Endodermal cell (in vitro differentiated cells): Measurements from ENCODE around the gene TMC8. TPM values are rescaled to one million over a fixed set of nuclear protein-coding genes. Genes with fewer than 3 reads are reported as not detected.

Experiments
- DNase-seq: peaks from one replicate; pipeline ENCODE4 v3.0.0-alpha.2; 2017
- H3K27ac ChIP-seq: 2 replicates; pipeline ENCODE4 v1.5.1; 2013; ENCODE audit warnings: mild to moderate bottlenecking, low read depth, low read length, moderate library complexity
- H3K27me3 ChIP-seq: 2 replicates; pipeline ENCODE4 v1.6.1; 2013; ENCODE audit warnings: mild to moderate bottlenecking, low read length, moderate library complexity; ENCODE audit not compliant: insufficient read depth, control insufficient read depth, poor library complexity, severe bottlenecking
- H3K36me3 ChIP-seq: 2 replicates; pipeline ENCODE4 v1.7.0; 2013; ENCODE audit warnings: mild to moderate bottlenecking, low read length, moderate library complexity; ENCODE audit not compliant: control insufficient read depth, insufficient read depth
- H3K4me1 ChIP-seq: one replicate; pipeline ENCODE4 v1.7.0; 2013; ENCODE audit warnings: low read length; ENCODE audit not compliant: control insufficient read depth, insufficient read depth
- H3K4me3 ChIP-seq: 2 replicates; pipeline ENCODE4 v1.5.1; 2013; ENCODE audit warnings: mild to moderate bottlenecking, low read length, moderate library complexity
- H3K9ac ChIP-seq: 2 replicates; pipeline ENCODE4 v1.6.1; 2013; ENCODE audit warnings: mild to moderate bottlenecking, low read length, moderate library complexity; ENCODE audit not compliant: poor library complexity, severe bottlenecking; ENCODE audit errors: extremely low read depth
- H3K9me3 ChIP-seq: 2 replicates; pipeline ENCODE4 v1.6.1; 2013; ENCODE audit warnings: mild to moderate bottlenecking, low read length, moderate library complexity; ENCODE audit not compliant: control insufficient read depth
- H3K27ac Mint-ChIP-seq: 2 replicates; pipeline ENCODE4 v1.8.0; 2020; ENCODE audit warnings: mixed read lengths
- H3K27me3 Mint-ChIP-seq: 2 replicates; pipeline ENCODE4 v1.8.0; 2021; ENCODE audit warnings: mild to moderate bottlenecking, mixed read lengths; ENCODE audit not compliant: insufficient read depth
- H3K36me3 Mint-ChIP-seq: 2 replicates; pipeline ENCODE4 v1.8.0; 2020; ENCODE audit warnings: low read depth, mixed read lengths
- H3K4me1 Mint-ChIP-seq: 2 replicates; pipeline ENCODE4 v1.8.0; 2020; ENCODE audit warnings: mixed read lengths
- H3K4me3 Mint-ChIP-seq: 2 replicates; pipeline ENCODE4 v1.8.0; 2020; ENCODE audit warnings: mild to moderate bottlenecking, moderate library complexity, mixed read lengths
- H3K9me3 Mint-ChIP-seq: 2 replicates; pipeline ENCODE4 v1.8.0; 2020; ENCODE audit warnings: mild to moderate bottlenecking, mixed read lengths
- WGBS, 2 experiments: methylation state at CpG; one replicate each; pipeline versions ENCODE4 v1.1.5 to v1.1.7; 2013; ENCODE audit warnings: missing lambda C conversion rate in 2 of 2, mixed read lengths in 1 of 2; ENCODE audit not compliant: insufficient coverage in 1 of 2, insufficient read length in 1 of 2; 5-methylcytosine and 5-hydroxymethylcytosine counted together
- total RNA-seq, 2 donors: library from RNA; stranded (reverse); fragmentation: NEBNext Ultra II Directional in 1 of 2; extraction: Animal tissue kit (Norgen Biotek cat#: 25700) in 1 of 2; gene quantifications; 2 replicates in 1 of 2; 3 replicates in 1 of 2; pipeline ENCODE4 v1.2.1, GENCODE V29; 2021
- TF ChIP-seq, protein P1 (sequence below): fragments of 200-600 bp; sonication (generic); conservative IDR thresholded peaks from 2 replicates; pipeline ENCODE4 v1.5.0; 2021; ENCODE audit warnings: antibody characterized with exemption, mild to moderate bottlenecking

TMC8 gene
- total RNA-seq, 2 donors from 2014 or later: 0.90 to 3.0 TPM

GRCh38 chr17:78124836-78125137 lies 5.8 kb upstream of the TMC8 start:
- Histone ChIP-seq H3K4me1 (peaks cover 5% of the 10 kb centered on the region), H3K36me3 (peaks cover 18% of the 10 kb centered on the region), H3K27ac (no peak overlapping the region), H3K9me3 (no peaks in the 10 kb centered on the region), H3K9ac (no peak overlapping the region), H3K4me3 (no peak overlapping the region), H3K27me3 (no peaks in the 10 kb centered on the region)
- Mint-ChIP-seq H3K9me3 (no peaks in the 10 kb centered on the region), H3K4me1 (peaks cover 8% of the 10 kb centered on the region), H3K36me3 (peaks cover 26% of the 10 kb centered on the region), H3K27me3 (no peaks in the 10 kb centered on the region), H3K27ac (no peak overlapping the region), H3K4me3 (no peak overlapping the region)
- no peak for DNase-seq
- 94 to 95% methylated on average over 8 to 12 of the region's 12 CpGs for WGBS, 2 experiments
- TF ChIP-seq, protein P1, sequence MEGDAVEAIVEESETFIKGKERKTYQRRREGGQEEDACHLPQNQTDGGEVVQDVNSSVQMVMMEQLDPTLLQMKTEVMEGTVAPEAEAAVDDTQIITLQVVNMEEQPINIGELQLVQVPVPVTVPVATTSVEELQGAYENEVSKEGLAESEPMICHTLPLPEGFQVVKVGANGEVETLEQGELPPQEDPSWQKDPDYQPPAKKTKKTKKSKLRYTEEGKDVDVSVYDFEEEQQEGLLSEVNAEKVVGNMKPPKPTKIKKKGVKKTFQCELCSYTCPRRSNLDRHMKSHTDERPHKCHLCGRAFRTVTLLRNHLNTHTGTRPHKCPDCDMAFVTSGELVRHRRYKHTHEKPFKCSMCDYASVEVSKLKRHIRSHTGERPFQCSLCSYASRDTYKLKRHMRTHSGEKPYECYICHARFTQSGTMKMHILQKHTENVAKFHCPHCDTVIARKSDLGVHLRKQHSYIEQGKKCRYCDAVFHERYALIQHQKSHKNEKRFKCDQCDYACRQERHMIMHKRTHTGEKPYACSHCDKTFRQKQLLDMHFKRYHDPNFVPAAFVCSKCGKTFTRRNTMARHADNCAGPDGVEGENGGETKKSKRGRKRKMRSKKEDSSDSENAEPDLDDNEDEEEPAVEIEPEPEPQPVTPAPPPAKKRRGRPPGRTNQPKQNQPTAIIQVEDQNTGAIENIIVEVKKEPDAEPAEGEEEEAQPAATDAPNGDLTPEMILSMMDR: no peak

DNA sequence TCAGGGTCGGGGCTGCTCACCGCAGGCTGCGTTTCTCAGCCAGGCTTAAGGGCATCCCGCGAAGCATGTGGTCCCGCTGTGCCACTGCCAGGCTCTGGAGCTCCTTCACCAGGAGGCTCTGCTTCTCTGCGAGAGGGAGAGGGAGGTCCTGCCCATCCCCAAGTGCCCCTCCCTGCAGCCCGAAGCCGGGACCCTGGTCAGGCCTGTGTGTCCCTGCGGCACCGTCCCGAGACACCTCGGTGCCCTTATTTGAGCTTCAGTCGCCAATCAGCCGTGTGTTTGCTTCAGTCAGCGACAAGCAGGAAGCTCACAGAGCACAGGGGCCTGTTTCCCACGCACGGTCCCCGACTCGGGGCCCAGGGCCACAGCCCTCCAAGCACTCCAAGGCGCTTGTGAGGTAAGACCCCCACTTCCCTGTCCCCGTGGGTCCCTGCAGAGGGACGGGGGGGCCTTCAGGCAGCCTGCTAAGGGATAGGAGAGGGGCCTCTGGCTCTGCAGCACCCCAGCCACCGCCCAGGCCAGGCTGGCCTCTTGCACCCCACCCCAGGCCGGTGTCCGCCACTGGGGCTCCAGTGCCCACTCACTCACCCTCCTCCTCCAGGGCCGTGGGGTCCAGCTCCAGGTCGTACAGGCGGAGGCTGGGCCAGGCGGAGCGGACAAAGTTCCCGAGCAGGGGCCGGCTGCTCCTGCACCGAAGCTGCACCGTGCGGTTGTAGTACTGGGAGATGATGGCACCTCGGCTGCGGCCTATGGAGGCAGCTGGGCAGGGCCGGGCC lies 5.2 kb upstream of the TMC8 start:
- no peak for DNase-seq
- Histone ChIP-seq H3K27ac (no peak overlapping the region), H3K9me3 (no peaks in the 10 kb centered on the region), H3K9ac (no peak overlapping the region), H3K36me3 (peaks cover 18% of the 10 kb centered on the region), H3K27me3 (no peaks in the 10 kb centered on the region), H3K4me1 (peaks cover 5% of the 10 kb centered on the region), H3K4me3 (no peak overlapping the region)
- WGBS, 2 experiments: 92% methylated on average over 21 to 39 of the region's 39 CpGs
- Mint-ChIP-seq H3K9me3 (no peaks in the 10 kb centered on the region), H3K27me3 (no peaks in the 10 kb centered on the region), H3K4me1 (peaks cover 12% of the 10 kb centered on the region), H3K4me3 (no peak overlapping the region), H3K27ac (no peak overlapping the region), H3K36me3 (peaks cover 26% of the 10 kb centered on the region)
- TF ChIP-seq, protein P1: no peak

GRCh38 chr17:78125976-78126894 lies 4.3 kb upstream of the TMC8 start:
- Histone ChIP-seq H3K4me1 (peaks cover 5% of the 10 kb centered on the region), H3K27ac (no peak overlapping the region), H3K4me3 (peak overlapping the region; percentile 78), H3K36me3 (peaks cover 18% of the 10 kb centered on the region), H3K9me3 (no peaks in the 10 kb centered on the region), H3K9ac (no peak overlapping the region), H3K27me3 (peaks cover 6% of the 10 kb centered on the region)
- TF ChIP-seq, protein P1: no peak
- Mint-ChIP-seq H3K27me3 (peaks cover 8% of the 10 kb centered on the region), H3K27ac (no peak overlapping the region), H3K9me3 (no peaks in the 10 kb centered on the region), H3K4me3 (no peak overlapping the region), H3K4me1 (peaks cover 17% of the 10 kb centered on the region), H3K36me3 (peaks cover 18% of the 10 kb centered on the region)
- no peak for DNase-seq
- WGBS, 2 experiments: 92 to 93% methylated on average over 14 to 25 of the region's 25 CpGs
